ENCODE measurements around the gene CAMK1D.

Gene CAMK1D

DNA sequence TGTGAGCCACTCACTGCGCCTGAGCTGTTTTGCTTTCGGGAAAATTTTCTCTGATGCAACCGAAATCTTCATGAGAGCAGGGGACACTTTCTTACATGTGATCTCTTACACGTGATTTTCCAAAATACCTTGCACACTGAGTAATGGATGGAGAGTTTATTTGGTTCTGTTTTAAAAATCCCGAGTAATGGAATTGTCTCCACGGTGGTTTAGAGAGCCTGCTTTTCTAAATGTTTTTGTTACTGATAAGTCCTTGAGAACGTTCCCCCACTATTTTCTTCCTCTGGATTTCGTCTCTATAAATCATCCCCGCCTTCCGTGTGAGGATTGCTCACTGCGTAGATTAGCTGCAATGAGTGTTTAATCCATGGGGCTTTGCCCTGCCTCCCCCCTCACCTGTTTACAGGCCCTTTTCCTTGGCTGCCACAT lies 25.7 kb downstream of the CAMK1D start:
- DNase-seq (ENCODE audit: low read depth) = no peak

DNA sequence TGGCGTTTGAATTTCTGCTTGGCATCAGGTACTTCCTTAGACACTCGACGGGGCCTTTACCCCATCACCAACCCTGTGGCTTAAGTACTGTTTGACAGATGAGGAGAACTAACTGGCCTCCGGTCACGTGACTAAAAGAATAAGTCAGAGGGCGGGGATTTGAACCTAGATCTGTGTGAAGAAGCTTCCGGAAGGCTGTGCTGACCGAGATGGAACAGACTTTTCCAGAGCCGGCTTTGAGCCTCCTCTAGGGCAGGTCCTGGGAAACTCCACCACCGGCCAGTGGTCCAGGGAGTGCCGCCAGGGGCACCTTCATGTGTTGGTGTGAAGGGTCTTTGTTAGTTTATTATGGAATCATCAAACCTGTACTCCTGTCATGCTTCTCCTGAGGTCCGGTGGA lies 26.9 kb downstream of the CAMK1D start:
- DNase-seq (ENCODE audit: low read depth) = no peak

GRCh38 chr10:12377658-12378290 lies 28.4 kb downstream of the CAMK1D start:
- DNase-seq (ENCODE audit: low read depth) = no peak

DNA sequence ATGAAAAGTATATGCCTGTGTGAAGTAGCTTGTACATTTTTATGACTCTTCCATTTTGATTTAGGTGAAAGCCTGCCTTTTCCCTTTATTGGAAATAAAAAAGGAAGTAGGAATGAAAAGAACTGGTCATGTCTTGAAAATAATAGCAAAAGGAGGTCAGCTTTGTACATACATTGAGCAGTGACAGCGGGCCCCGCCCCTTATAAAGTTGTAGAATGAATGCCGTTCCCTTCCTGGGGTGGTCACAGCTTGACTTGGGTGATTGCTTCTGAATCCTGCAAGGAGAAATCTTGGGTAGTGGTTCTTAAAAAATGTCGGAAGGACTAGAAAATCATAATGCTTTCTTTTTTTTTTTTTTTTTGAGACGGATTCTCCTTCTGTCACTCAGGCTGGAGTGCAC lies 31.7 kb downstream of the CAMK1D start:
- DNase-seq (ENCODE audit: low read depth) = no peak

DNA sequence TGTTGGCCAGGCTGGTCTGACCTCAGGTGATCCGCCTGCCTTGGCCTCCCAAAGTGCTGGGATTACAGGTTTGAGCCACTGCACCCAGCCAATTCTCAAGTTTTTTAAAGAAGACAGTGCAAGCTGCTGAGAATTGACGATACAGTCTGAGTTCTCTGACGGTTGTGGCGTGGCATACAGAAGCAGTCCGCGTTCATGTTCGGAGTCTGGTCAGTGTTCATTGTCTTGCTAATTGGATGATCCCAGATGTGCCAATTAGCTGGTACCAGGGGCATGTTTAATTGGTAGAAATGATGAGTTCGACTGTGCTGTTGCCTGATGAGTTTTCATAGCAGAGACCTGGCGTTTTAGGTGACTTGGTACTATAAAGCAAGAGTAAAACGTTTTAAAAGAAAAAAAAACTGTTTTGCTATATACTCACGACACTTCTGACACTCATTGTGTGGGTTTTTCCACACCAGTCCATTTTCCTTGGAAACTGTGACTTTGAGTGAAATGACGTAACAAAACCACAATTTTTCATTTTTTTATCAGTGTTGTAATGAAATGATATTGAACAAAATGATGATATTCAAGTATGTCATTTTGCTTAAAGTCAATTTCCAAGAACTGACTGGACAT lies 32.3 kb downstream of the CAMK1D start:
- DNase-seq (ENCODE audit: low read depth) = no peak

DNA sequence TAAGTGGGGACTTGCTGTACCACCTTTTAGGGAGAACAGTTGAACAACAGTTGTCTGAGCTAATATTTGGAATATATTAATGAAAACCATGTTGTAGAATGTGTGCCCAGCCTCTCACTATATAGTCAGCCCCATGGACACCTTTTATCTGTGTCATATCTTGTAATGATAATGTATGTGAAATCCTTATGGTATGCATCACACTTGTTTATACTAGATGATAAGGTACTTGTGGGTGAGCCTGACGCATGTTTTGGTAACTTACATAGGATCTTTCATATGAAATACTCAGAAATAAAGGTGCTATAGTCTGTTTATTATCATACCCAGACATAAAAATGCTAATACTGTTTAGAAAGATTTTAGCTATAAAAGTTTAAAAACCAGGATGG lies 32.8 kb downstream of the CAMK1D start:
- no peak for DNase-seq (ENCODE audit: low read depth)

- no peak for DNase-seq (ENCODE audit: low read depth)
These were observed 33.7 kb downstream of the CAMK1D start for GRCh38 chr10:12382956-12383531.

DNA sequence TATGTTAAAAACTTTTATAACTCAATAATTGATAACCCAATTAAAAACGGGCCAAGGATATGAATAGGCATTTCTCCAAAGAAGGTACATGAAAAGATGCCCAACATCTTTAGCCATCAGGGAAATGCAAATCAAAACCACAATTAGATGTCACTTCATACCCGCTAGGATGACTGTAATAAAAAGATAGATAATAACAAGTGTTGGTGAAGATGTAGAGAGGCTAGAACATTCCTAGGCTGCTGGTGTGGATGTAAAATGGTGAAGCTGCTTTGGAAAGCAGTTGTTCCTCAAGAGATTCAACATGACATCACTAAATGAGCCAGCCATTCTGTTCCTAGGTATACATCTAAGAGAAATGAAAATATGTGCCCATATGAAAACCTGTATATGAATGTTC lies 35.6 kb downstream of the CAMK1D start:
- no peak for DNase-seq (ENCODE audit: low read depth)

- DNase-seq (ENCODE audit: low read depth) = no peak
These were observed 38.3 kb downstream of the CAMK1D start for GRCh38 chr10:12387561-12388210.

GRCh38 chr10:12388671-12389070 lies 39.3 kb downstream of the CAMK1D start:
- DNase-seq (ENCODE audit: low read depth) = no peak

GRCh38 chr10:12389154-12389734 lies 39.9 kb downstream of the CAMK1D start:
- DNase-seq (ENCODE audit: low read depth) = no peak

- no peak for DNase-seq (ENCODE audit: low read depth)
These were observed 41.4 kb downstream of the CAMK1D start for GRCh38 chr10:12390733-12391132.

GRCh38 chr10:12391206-12391605 lies 41.9 kb downstream of the CAMK1D start:
- no peak for DNase-seq (ENCODE audit: low read depth)

- DNase-seq (ENCODE audit: low read depth) = no peak
These were observed 44.5 kb downstream of the CAMK1D start for GRCh38 chr10:12393831-12394230.

DNA sequence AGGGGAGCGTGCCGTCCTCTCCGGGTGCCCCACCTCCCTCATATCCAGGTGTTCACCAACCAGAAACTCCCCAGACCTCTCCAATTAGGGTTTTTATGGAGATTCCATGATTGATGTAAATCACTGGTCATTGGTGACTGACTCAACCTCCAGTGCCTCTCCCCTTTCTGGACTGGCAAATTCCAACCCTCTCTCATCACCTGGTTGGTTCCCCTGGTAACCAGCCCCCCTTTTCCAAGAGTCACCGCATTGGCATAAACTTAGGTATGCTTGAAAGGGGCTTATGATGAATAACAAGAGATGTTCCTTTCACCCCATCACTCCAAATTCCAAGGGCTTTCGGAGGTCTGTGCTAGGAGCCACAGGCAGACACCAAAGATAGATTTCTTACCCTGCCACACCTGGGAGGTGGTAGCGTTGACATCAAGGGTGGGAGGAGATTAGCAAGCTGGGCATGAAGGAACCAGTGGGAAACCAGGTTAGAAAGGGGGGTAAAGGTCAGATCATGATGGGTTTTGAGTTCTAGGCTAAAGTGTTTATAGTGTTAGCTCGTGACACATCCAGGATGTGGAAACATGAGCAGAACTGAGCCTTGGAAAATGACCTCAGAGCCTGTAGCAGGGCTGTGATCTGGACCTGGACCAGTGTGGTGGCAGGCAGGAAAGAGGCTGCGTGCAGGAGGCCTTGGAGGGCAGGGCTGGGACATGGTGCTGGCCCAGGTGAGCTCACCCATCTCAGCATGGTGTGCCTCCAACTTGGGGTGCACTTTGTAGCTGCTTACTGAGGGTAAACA lies 45.1 kb downstream of the CAMK1D start:
- no peak for DNase-seq (ENCODE audit: low read depth)

GRCh38 chr10:12396093-12396492 lies 46.7 kb downstream of the CAMK1D start:
- no peak for DNase-seq (ENCODE audit: low read depth)

DNA sequence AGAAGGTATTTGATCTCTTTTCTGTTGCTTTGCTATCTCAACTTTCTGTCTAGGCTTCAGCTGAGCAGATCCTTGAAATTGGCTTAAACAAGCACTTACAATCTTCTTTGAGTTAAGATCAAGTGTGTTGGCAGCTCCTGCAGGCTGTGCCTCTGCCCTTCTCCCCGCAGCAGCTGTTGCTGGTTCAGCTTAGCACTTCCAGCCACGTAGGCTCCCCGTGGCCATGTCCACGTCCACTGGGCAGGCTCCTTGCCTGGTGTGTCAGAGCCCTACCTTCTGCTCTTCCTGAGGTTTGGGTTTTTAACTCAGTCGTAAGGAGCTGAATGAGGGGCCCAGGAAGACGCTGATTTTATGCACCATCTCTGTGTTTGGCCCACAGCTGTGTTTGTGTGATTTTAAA lies 47.2 kb downstream of the CAMK1D start:
- DNase-seq (ENCODE audit: low read depth) = no peak

- DNase-seq (ENCODE audit: low read depth) = no peak
These were observed 48.0 kb downstream of the CAMK1D start for GRCh38 chr10:12397147-12397896.

DNA sequence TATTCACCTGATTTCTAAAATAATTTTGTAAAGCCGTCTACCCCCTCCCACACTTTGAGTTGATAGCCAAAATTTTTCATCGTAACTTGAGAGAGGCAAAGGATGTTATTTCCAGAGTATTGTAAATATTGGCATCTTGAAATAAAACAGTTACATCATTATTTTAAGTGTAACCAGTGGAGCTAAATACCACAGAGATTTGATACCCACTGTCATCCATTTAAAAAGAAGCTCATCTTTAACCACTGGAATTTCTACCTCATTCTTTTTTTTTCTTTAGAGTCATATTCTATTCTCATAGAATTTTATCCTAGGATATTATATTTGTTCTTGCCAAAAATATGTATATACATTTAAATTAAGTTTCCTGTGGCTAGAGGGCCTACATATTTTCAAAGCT lies 48.6 kb downstream of the CAMK1D start:
- no peak for DNase-seq (ENCODE audit: low read depth)

DNA sequence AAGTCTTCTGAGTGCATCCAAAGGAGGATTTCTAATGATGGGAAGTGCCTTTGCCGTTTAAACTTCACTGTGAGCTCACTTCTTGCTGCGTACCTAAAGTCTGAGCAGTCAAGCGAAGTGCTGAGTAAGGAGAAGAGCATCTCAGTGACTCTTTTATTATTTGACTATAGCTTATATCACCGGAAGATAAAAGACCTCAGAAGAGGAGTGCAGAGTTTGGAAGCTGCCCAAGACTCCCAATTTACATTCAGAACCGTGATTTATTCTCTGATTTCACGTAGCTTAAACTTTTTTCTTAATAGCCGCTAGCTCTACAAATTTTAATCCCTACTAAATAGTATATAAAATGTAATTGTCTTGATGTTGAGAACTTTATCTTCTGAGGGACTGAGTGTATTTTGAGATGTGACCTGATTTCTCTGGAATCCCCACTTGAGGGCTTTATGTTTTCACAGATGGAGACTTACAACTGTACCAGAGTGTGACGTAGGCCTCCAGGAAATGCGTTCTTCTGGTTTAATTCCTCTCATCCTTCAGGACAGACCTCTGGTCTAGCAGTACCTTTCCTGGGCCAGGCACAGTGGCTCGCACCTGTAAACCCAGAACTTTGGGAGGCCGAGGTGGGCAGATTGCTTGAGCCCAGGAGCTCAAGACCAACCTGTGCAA lies 51.1 kb downstream of the CAMK1D start:
- DNase-seq (ENCODE audit: low read depth) = no peak

DNA sequence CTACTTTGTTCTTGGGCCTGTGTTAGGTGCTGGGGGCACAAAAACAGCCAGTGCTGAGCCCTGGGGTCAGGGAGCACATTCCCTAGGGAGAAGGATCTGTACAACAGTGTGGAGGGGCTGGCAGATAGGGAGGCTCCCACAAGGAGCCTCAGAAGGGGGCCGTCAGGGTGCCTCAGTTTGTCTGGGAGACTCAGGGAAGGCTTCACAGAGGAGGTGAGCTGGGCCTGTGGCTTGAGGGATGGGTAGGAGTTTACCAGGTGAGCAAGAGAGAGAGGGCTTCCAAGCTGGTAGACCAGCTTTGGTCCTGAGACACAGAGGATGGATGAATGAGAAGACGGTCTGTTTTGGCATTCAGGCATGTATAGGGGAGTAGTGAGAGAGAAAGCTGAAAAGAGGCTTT lies 52.1 kb downstream of the CAMK1D start:
- no peak for DNase-seq (ENCODE audit: low read depth)
